ENCODE measurements around the gene SLC25A23.

DNA sequence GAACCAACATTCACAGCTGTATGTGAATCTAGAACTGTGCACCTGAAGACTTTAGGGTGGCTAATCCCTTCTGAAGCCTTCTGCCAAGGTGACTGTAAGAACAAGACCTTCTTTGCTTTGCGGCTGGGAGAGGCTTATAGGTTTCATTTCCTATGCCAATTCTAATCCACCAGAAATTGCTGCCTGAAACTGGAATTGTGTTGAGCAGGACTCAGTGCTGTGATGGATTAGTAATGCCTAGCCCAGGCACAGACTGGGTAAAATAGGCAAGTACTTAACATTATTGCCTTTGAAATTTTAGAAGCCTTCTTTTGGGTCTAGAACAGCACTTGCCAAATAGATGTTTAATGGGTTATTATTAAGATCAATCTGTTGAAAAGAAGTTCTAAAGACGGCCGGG is 11.5 kb downstream of the SLC25A23 start:
- TF ChIP-seq, protein P1, sequence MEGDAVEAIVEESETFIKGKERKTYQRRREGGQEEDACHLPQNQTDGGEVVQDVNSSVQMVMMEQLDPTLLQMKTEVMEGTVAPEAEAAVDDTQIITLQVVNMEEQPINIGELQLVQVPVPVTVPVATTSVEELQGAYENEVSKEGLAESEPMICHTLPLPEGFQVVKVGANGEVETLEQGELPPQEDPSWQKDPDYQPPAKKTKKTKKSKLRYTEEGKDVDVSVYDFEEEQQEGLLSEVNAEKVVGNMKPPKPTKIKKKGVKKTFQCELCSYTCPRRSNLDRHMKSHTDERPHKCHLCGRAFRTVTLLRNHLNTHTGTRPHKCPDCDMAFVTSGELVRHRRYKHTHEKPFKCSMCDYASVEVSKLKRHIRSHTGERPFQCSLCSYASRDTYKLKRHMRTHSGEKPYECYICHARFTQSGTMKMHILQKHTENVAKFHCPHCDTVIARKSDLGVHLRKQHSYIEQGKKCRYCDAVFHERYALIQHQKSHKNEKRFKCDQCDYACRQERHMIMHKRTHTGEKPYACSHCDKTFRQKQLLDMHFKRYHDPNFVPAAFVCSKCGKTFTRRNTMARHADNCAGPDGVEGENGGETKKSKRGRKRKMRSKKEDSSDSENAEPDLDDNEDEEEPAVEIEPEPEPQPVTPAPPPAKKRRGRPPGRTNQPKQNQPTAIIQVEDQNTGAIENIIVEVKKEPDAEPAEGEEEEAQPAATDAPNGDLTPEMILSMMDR (IDR thresholded peaks at IDR 0.05; ENCODE audit: borderline replicate concordance, extremely low read depth, low read length, poor library complexity, severe bottlenecking), result no peak
- no peak for TF ChIP-seq EZH2 (IDR thresholded peaks at IDR 0.05; ENCODE audit: borderline replicate concordance, low read depth, low read length, severe bottlenecking)
